OCI-LY7 (cell line): ENCODE measurements around the gene FBN2.

Source experiments
- EZH2phosphoT487 ChIP-seq: fragments of 200-600 bp; sonication (generic); IDR thresholded peaks from 2 replicates; pipeline ENCODE4 v1.6.1; 2018; ENCODE audit warnings: low read depth, borderline replicate concordance, mild to moderate bottlenecking, mixed run types, antibody characterized with exemption, low read length, moderate library complexity, mixed read lengths
- TF ChIP-seq, protein P1 (sequence below): fragments of 200-600 bp; sonication (generic); conservative IDR thresholded peaks from 2 replicates; pipeline ENCODE4 v1.5.1; 2014; ENCODE audit warnings: mild to moderate bottlenecking, antibody characterized with exemption, low read length, moderate library complexity, mixed read lengths

GRCh38 chr5:128304088-128304487 lies 234.0 kb downstream of the FBN2 start:
- TF ChIP-seq, protein P1, sequence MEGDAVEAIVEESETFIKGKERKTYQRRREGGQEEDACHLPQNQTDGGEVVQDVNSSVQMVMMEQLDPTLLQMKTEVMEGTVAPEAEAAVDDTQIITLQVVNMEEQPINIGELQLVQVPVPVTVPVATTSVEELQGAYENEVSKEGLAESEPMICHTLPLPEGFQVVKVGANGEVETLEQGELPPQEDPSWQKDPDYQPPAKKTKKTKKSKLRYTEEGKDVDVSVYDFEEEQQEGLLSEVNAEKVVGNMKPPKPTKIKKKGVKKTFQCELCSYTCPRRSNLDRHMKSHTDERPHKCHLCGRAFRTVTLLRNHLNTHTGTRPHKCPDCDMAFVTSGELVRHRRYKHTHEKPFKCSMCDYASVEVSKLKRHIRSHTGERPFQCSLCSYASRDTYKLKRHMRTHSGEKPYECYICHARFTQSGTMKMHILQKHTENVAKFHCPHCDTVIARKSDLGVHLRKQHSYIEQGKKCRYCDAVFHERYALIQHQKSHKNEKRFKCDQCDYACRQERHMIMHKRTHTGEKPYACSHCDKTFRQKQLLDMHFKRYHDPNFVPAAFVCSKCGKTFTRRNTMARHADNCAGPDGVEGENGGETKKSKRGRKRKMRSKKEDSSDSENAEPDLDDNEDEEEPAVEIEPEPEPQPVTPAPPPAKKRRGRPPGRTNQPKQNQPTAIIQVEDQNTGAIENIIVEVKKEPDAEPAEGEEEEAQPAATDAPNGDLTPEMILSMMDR: no peak
- no peak for TF ChIP-seq EZH2phosphoT487
